ENCODE data around the gene ADIG. TPM values are rescaled to one million over a fixed set of nuclear protein-coding genes. Genes with fewer than 3 reads are reported as not detected.
A peak's percentile ranks its signal among the peaks of the same experiment; 100 is the strongest.

Gene ADIG
- total RNA-seq, 1 donor from 2014 or later = not detected

DNA sequence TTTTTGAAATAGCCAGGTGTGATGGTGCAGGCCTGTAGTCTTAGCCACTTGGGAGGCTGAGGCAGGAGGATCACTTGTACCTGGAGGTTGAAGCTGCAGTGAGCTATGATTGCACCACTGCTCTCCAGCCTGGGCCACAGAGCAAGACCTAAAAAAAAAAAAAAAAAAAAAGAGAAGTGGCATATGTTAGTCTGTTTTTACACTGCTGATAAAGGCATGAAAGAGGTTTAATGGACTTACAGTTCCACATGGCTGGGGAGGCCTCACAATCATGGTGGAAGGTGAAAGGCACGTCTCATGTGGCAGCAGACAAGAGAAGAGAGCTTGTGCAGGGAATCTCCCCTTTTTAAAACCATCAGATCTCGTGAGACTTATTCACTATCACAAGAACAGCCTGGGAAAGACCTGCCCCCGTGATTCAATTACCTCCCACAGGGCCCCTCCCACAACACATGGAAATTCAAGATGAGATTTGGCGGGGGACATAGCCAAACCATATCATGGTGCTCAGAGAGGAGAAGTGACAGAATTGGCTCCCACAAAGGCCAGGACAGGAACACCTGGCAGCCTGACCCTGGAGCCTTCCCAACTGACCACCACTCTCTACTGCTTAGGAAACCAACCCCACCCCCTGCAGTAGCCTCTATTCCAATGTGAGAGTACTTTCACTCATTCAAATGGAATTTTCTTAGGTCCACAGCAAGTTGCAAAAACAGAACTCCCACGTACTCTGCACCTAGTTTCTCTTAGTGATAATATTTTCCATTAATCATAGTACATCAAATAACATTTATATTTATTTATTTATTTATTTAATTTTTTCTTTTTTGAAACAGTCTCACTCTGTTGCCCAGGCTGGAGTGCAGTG, 50.4 kb downstream of the ADIG start:
- DNase-seq (ENCODE audit: low spot score) = no peak

DNA sequence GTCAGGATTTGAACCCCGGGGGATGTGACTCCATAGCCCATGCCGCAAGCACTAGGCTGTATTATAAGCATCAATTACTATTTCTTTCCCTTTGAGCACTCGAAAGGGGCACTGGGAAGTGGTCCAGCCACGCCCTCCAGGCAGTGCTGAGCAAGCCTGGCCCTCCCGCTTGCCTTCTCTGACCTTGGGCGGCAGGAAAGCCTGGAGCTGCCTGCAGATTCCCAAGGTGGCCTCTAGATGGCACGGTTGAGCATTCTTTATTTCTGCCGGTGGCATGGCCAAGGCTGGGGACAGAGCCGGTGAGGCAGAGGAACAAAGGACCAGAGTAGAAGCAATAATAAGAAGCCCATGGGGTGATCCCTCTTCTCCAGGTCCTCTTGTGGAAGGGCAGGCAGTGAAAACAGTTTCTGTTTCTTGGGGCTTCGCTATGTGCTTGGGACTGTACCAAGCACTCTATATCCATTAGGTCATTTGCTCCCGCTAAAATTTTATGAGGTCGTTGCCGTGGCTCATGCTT, 52.6 kb downstream of the ADIG start:
- DNase-seq (ENCODE audit: low spot score) = peak; percentile 34

- no peak for DNase-seq (ENCODE audit: low spot score)
These were observed 54.8 kb downstream of the ADIG start for GRCh38 chr20:38635721-38636288.

Other genes with a start within 250 kb of the ADIG start
- gene LBP, start 234.7 kb upstream of the ADIG start, total RNA-seq = 0.55 TPM
- gene SNHG17, start 145.9 kb upstream of the ADIG start, total RNA-seq = 15.1 TPM
- 36.5 TPM for gene RALGAPB, start 108.4 kb upstream of the ADIG start, total RNA-seq
- gene ARHGAP40, start 20.6 kb downstream of the ADIG start, total RNA-seq = not detected
- gene SLC32A1, start 143.3 kb downstream of the ADIG start, total RNA-seq = not detected
- 6.7 TPM for gene ACTR5, start 167.3 kb downstream of the ADIG start, total RNA-seq
- gene PPP1R16B, start 224.5 kb downstream of the ADIG start, total RNA-seq = 4.1 TPM